K562 (cell line): ENCODE measurements around the gene STAT6. TPM values are rescaled to one million over a fixed set of nuclear protein-coding genes. Genes with fewer than 3 reads are reported as not detected.
A peak's percentile ranks its signal among the peaks of the same experiment; 100 is the strongest.

Experiments
- CBFA2T3 ChIP-seq: fragments of 450-650 bp; IDR thresholded peaks from 2 replicates; pipeline ENCODE4 v1.6.1; 2017
- CXXC5 ChIP-seq: fragments of 250-450 bp; sonication (Bioruptor Pico); IDR thresholded peaks from 2 replicates; pipeline ENCODE4 v1.8.0; 2022; ENCODE audit warnings: inconsistent platforms, mild to moderate bottlenecking, moderate library complexity
- FOS ChIP-seq: IDR thresholded peaks from 3 replicates; pipeline ENCODE4 v1.6.1; 2011; ENCODE audit not compliant: insufficient read length; ENCODE audit errors: extremely low read depth
- HDAC2 ChIP-seq: fragments of 450-650 bp; IDR thresholded peaks from 2 replicates; pipeline ENCODE4 v1.6.1; 2016; ENCODE audit warnings: mild to moderate bottlenecking
- KLF16 ChIP-seq: IDR thresholded peaks from 2 replicates; pipeline ENCODE4 v1.6.1; 2016; ENCODE audit warnings: antibody characterized with exemption
- LEF1 ChIP-seq: fragments of 450-650 bp; IDR thresholded peaks from 2 replicates; pipeline ENCODE4 v1.6.1; 2016; ENCODE audit warnings: mild to moderate bottlenecking
- MAZ ChIP-seq, 2 experiments: fragments of 450-650 bp in 1 of 2; sonication (generic) in 1 of 2; formaldehyde crosslinking; IDR thresholded peaks in 1 of 2; conservative IDR thresholded peaks in 1 of 2; 2 replicates each; pipeline versions ENCODE4 v1.4.0 to v1.5.0; 2020; ENCODE audit warnings: mild to moderate bottlenecking in 1 of 2, missing genetic modification reagents in 1 of 2
- NFE2 ChIP-seq: IDR thresholded peaks from 2 replicates; pipeline ENCODE4 v1.6.1; 2014; ENCODE audit warnings: antibody characterized with exemption, low read depth
- NR4A1 ChIP-seq, 2 experiments: fragments of 250-450 bp in 1 of 2; fragments of 450-650 bp in 1 of 2; sonication (Bioruptor Pico) in 1 of 2; IDR thresholded peaks; 2 replicates each; pipeline versions ENCODE4 v1.4.0 to v1.6.1; 2016 to 2020; ENCODE audit warnings: mild to moderate bottlenecking in 2 of 2, missing compliant biosample characterization in 1 of 2, missing genetic modification characterization in 1 of 2, moderate library complexity in 1 of 2
- RBM34 ChIP-seq: fragments of 200-400 bp; formaldehyde crosslinking; IDR thresholded peaks from 2 replicates; pipeline ENCODE4 v1.6.1; 2018; ENCODE audit warnings: low read length, borderline replicate concordance; ENCODE audit not compliant: insufficient read depth
- SMARCB1 ChIP-seq: IDR thresholded peaks from 2 replicates; pipeline ENCODE4 v1.6.1; 2011; ENCODE audit warnings: improper control_type of control experiment, low read depth; ENCODE audit not compliant: insufficient read length
- SRF ChIP-seq, 2 experiments: fragments of 250-450, 450-650 bp in 1 of 2; sonication (Bioruptor Pico) in 1 of 2; sonication (generic) in 1 of 2; formaldehyde crosslinking; IDR thresholded peaks; 2 replicates each; pipeline versions ENCODE4 v1.5.0 to v1.5.1; 2020 to 2022; ENCODE audit warnings: mild to moderate bottlenecking in 1 of 2, missing genetic modification reagents in 1 of 2
- TAF9B ChIP-seq: fragments of 450-650 bp; IDR thresholded peaks from 2 replicates; pipeline ENCODE4 v1.6.1; 2018; ENCODE audit warnings: mild to moderate bottlenecking; ENCODE audit not compliant: partially characterized antibody
- ZFX ChIP-seq: sonication (generic); formaldehyde crosslinking; IDR thresholded peaks from 2 replicates; pipeline ENCODE4 v1.8.0; 2022; ENCODE audit warnings: mild to moderate bottlenecking, missing genetic modification reagents, moderate library complexity
- ZNF282 ChIP-seq: sonication (generic); formaldehyde crosslinking; IDR thresholded peaks from 2 replicates; pipeline ENCODE4 v1.8.1; 2023; ENCODE audit warnings: missing genetic modification reagents
- ZNF79 ChIP-seq: fragments of 250-450 bp; sonication (Bioruptor Pico); IDR thresholded peaks from 2 replicates; pipeline ENCODE4 v1.4.0; 2020; ENCODE audit warnings: low read depth, mild to moderate bottlenecking, moderate library complexity
- polyA plus RNA-seq, 8 experiments: library from polyadenylated mRNA; depleted of rRNA in 4 of 8; stranded (reverse) in 5 of 8; unstranded in 3 of 8; fragments of >200 nt; fragmentation: Nextera tagmentation in 2 of 8; fragmentation: Illumina TruSeq in 1 of 8; extraction: Ambion mirVana in 2 of 8; extraction: Trizol in 1 of 8; gene quantifications; 2 replicates each; pipeline versions ENCODE4 v1.2.1 to v1.2.3, GENCODE V29; 2011 to 2014; ENCODE audit warnings: inconsistent platforms in 1 of 8, missing spikeins in 1 of 8
- total RNA-seq, 7 experiments: library from RNA; depleted of rRNA in 6 of 7; stranded (reverse); fragments of >200 nt in 6 of 7; fragmentation: Illumina TruSeq in 2 of 7; extraction: Trizol in 2 of 7; gene quantifications; 2 replicates each; pipeline versions ENCODE4 v1.2.1 to v1.2.3, GENCODE V29; 2011 to 2021; ENCODE audit warnings: low replicate concordance in 1 of 7
- TF ChIP-seq, protein P1 (sequence below), 3 experiments: IDR thresholded peaks in 2 of 3; conservative IDR thresholded peaks in 1 of 3; 2 replicates each; pipeline ENCODE4 v1.5.1; 2011 to 2012; ENCODE audit warnings: low read length in 3 of 3, mild to moderate bottlenecking in 3 of 3, control low read depth in 2 of 3, improper control_type of control experiment in 1 of 3, inconsistent platforms in 1 of 3, low read depth in 1 of 3, mixed read lengths in 1 of 3, moderate library complexity in 1 of 3; ENCODE audit not compliant: insufficient read depth in 2 of 3
- TF ChIP-seq, protein P2 (sequence below): fragments of 450-650 bp; conservative IDR thresholded peaks from 2 replicates; pipeline ENCODE4 v1.6.1; 2016; ENCODE audit warnings: missing genetic modification characterization, low read depth, mild to moderate bottlenecking, missing compliant biosample characterization, moderate library complexity
- TF ChIP-seq, protein P3 (sequence below): fragments of 450-650 bp; IDR thresholded peaks from one replicate; pipeline ENCODE4 v1.6.1; 2018; ENCODE audit warnings: mild to moderate bottlenecking, moderate library complexity; ENCODE audit not compliant: partially characterized antibody
- TF ChIP-seq, protein P4 (sequence below): sonication (generic); formaldehyde crosslinking; IDR thresholded peaks from 2 replicates; pipeline ENCODE4 v1.8.0; 2022; ENCODE audit warnings: missing genetic modification reagents, mild to moderate bottlenecking, borderline replicate concordance
- TF ChIP-seq, protein P5 (sequence below): sonication (generic); formaldehyde crosslinking; IDR thresholded peaks from 2 replicates; pipeline ENCODE4 v1.8.0; 2023; ENCODE audit warnings: mild to moderate bottlenecking, missing genetic modification reagents

The STAT6 gene
- total and polyA plus RNA-seq, 9 of the 15 experiments (the other 6 are each of a cell fraction or from before 2014, with no cell fraction given): 2.4 to 49.5 (median 26.5) TPM

GRCh38 chr12:57101892-57102695 lies 9.1 kb downstream of the STAT6 start (continued):
- TF ChIP-seq, protein P1, sequence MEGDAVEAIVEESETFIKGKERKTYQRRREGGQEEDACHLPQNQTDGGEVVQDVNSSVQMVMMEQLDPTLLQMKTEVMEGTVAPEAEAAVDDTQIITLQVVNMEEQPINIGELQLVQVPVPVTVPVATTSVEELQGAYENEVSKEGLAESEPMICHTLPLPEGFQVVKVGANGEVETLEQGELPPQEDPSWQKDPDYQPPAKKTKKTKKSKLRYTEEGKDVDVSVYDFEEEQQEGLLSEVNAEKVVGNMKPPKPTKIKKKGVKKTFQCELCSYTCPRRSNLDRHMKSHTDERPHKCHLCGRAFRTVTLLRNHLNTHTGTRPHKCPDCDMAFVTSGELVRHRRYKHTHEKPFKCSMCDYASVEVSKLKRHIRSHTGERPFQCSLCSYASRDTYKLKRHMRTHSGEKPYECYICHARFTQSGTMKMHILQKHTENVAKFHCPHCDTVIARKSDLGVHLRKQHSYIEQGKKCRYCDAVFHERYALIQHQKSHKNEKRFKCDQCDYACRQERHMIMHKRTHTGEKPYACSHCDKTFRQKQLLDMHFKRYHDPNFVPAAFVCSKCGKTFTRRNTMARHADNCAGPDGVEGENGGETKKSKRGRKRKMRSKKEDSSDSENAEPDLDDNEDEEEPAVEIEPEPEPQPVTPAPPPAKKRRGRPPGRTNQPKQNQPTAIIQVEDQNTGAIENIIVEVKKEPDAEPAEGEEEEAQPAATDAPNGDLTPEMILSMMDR (IDR thresholded peaks at IDR 0.05 in 2 of 3, conservative IDR thresholded peaks at IDR 0.05 in 1 of 3; ENCODE audit: insufficient read depth in 2 of 3, low read depth in 1 of 3, low read length in 3 of 3): 0 out of 6 replicates have a peak, but pooled peaks of 1 of the 3 experiments have one; percentile 16
- TF ChIP-seq, protein P2, sequence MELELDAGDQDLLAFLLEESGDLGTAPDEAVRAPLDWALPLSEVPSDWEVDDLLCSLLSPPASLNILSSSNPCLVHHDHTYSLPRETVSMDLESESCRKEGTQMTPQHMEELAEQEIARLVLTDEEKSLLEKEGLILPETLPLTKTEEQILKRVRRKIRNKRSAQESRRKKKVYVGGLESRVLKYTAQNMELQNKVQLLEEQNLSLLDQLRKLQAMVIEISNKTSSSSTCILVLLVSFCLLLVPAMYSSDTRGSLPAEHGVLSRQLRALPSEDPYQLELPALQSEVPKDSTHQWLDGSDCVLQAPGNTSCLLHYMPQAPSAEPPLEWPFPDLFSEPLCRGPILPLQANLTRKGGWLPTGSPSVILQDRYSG (tag): peak; percentile 82; the same call in 1 of the 2 replicates
- TF ChIP-seq CXXC5 (CRISPR knock-in tag) (no peak), LEF1 (peak; percentile 66), ZNF79 (CRISPR knock-in tag) (no peak), FOS (no peak), SRF (CRISPR knock-in tag; IDR thresholded peaks at IDR 0.05) (no peak; a peak in 1 of 4 replicates), TAF9B (no peak), ZFX (CRISPR knock-in tag) (peak; percentile 79), HDAC2 (0 out of 2 replicates have a peak, but pooled peaks have one; percentile 11), SMARCB1 (no peak), CBFA2T3 (peak; percentile 85), RBM34 (no peak), MAZ (CRISPR knock-in tag; conservative IDR thresholded peaks at IDR 0.05 in 1 of 2, IDR thresholded peaks at IDR 0.05 in 1 of 2) (no peak), NFE2 (peak; percentile 64), NR4A1 (CRISPR knock-in tag; IDR thresholded peaks at IDR 0.05) (no peak), NR4A1 (tag; IDR thresholded peaks at IDR 0.05) (peak; percentile 51; the same call in 1 of the 2 replicates), ZNF282 (CRISPR knock-in tag) (no peak), KLF16 (no peak)
- TF ChIP-seq, protein P3, sequence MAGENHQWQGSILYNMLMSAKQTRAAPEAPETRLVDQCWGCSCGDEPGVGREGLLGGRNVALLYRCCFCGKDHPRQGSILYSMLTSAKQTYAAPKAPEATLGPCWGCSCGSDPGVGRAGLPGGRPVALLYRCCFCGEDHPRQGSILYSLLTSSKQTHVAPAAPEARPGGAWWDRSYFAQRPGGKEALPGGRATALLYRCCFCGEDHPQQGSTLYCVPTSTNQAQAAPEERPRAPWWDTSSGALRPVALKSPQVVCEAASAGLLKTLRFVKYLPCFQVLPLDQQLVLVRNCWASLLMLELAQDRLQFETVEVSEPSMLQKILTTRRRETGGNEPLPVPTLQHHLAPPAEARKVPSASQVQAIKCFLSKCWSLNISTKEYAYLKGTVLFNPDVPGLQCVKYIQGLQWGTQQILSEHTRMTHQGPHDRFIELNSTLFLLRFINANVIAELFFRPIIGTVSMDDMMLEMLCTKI: no peak
- TF ChIP-seq, protein P4, sequence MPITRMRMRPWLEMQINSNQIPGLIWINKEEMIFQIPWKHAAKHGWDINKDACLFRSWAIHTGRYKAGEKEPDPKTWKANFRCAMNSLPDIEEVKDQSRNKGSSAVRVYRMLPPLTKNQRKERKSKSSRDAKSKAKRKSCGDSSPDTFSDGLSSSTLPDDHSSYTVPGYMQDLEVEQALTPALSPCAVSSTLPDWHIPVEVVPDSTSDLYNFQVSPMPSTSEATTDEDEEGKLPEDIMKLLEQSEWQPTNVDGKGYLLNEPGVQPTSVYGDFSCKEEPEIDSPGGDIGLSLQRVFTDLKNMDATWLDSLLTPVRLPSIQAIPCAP (CRISPR knock-in tag): no peak
- TF ChIP-seq, protein P5, sequence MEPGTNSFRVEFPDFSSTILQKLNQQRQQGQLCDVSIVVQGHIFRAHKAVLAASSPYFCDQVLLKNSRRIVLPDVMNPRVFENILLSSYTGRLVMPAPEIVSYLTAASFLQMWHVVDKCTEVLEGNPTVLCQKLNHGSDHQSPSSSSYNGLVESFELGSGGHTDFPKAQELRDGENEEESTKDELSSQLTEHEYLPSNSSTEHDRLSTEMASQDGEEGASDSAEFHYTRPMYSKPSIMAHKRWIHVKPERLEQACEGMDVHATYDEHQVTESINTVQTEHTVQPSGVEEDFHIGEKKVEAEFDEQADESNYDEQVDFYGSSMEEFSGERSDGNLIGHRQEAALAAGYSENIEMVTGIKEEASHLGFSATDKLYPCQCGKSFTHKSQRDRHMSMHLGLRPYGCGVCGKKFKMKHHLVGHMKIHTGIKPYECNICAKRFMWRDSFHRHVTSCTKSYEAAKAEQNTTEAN (CRISPR knock-in tag): no peak
